ENCODE measurements around the gene GTPBP6.

Gene GTPBP6

DNA sequence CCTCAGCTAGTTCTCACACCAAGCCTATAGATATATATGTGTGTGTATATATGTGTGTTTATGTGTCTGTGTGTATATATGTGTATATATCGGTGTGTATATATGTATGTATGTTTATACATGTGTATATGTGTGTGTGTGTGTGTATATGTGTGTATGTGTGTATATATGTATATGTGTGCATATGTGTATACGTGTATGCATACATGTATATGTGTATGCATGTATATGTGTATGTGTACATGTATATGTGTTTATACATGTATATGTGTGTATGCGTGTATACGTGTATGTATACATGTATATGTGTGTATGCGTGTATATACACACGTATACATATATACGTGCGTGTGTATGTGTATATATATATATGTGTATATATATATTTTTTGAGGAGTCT is 18.3 kb downstream of the GTPBP6 start:
- DNase-seq (ENCODE audit: extremely low read depth, low read depth), result no peak
- TF ChIP-seq, protein P1, sequence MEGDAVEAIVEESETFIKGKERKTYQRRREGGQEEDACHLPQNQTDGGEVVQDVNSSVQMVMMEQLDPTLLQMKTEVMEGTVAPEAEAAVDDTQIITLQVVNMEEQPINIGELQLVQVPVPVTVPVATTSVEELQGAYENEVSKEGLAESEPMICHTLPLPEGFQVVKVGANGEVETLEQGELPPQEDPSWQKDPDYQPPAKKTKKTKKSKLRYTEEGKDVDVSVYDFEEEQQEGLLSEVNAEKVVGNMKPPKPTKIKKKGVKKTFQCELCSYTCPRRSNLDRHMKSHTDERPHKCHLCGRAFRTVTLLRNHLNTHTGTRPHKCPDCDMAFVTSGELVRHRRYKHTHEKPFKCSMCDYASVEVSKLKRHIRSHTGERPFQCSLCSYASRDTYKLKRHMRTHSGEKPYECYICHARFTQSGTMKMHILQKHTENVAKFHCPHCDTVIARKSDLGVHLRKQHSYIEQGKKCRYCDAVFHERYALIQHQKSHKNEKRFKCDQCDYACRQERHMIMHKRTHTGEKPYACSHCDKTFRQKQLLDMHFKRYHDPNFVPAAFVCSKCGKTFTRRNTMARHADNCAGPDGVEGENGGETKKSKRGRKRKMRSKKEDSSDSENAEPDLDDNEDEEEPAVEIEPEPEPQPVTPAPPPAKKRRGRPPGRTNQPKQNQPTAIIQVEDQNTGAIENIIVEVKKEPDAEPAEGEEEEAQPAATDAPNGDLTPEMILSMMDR (IDR thresholded peaks at IDR 0.05; ENCODE audit: low read depth, low read length), result no peak

DNA sequence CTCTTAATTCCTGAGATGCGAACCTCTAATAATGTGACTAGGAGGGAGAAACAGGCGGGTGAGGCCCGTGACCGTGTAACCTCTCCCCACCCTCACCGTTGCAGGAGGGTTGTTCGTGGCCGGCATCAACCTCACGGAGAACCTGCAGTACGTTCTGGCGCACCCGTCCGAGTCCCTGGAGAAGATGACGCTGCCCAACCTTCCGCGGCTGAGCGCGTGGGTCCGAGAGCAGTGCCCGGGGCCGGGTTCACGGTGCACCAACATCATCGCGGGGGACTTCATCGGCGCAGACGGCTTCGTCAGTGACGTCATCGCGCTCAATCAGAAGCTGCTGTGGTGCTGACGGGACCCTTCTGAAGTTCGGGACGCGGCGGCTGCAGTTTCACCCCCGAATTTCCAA is 19.6 kb downstream of the GTPBP6 start:
- TF ChIP-seq, protein P1 (IDR thresholded peaks at IDR 0.05; ENCODE audit: low read depth, low read length), result no peak
- DNase-seq (ENCODE audit: extremely low read depth, low read depth), result no peak

GRCh38 chrX:295136-295535 is 23.5 kb downstream of the GTPBP6 start:
- no peak for DNase-seq (ENCODE audit: extremely low read depth, low read depth)
- TF ChIP-seq, protein P1 (IDR thresholded peaks at IDR 0.05; ENCODE audit: low read depth, low read length), result no peak

DNA sequence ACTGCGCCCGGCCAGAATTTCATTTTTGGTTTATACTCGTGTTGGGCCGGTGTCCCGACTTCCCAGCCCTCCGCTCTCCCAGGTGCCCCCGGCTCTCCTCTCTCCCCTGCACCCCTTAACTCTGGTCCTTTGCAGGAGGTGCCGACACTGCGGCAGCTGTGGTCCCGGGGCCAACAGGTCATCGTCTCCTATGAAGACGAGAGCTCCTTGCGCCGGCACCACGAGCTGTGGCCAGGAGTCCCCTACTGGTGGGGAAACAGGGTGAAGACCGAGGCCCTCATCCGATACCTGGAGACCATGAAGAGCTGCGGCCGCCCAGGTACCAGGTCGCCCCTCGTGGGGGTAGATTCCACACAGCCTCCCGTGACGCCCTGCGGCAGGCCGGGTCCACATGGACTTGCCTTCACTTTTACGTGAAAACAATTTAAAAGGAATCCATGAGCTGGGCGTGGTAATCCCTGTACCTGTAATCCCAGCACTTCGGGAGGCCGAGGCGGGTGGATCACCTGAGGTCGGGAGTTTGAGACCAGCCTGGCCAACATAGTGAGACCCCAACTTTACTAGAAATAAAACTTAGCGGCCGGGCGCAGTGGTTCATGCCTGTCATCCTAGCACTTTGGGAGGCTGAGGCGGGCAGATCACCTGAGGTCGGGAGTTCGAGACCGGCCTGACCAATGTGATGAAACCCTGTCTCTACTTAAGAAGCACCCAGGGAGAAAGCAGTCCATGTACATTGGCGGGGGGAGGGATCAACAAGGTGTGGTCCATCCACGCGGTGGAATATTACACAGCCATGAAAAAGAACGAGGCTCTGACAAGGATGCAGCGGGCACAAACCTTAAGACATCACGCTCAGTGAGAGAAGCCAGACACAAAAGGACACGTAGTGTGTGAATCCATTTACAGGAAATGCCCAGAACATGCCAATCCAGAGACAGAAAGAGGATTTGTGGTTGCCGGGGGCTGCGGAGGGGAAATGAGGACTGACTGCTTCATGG is 25.4 kb downstream of the GTPBP6 start:
- TF ChIP-seq, protein P1 (IDR thresholded peaks at IDR 0.05; ENCODE audit: low read depth, low read length), result no peak

DNA sequence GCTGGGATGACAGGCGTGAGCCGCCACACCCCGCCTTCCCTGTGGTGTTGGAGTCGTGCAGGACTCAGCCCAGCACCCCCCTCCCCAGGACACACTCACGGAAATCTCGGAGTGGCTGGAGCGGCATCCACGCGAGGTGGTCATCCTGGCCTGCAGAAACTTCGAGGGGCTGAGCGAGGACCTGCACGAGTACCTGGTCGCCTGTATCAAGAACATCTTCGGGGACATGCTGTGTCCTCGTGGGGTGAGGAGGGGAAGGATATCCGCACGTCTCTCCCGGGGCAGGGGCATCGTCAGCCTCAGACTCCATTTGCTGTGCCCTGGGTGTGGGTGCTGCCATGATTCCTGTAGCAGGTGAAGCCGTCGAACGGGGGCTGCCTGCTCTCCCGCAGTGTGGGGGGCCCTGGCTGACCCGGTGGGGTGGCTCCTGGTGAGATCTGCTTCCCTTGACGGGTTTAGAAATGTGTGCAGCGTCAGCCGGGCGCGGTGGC is 27.1 kb downstream of the GTPBP6 start:
- TF ChIP-seq, protein P1 (IDR thresholded peaks at IDR 0.05; ENCODE audit: low read depth, low read length), result no peak
- DNase-seq (ENCODE audit: extremely low read depth, low read depth), result no peak

More for the DNA sequence above, 25.4 kb downstream of the GTPBP6 start:
- no peak for DNase-seq (ENCODE audit: extremely low read depth, low read depth)

DNA sequence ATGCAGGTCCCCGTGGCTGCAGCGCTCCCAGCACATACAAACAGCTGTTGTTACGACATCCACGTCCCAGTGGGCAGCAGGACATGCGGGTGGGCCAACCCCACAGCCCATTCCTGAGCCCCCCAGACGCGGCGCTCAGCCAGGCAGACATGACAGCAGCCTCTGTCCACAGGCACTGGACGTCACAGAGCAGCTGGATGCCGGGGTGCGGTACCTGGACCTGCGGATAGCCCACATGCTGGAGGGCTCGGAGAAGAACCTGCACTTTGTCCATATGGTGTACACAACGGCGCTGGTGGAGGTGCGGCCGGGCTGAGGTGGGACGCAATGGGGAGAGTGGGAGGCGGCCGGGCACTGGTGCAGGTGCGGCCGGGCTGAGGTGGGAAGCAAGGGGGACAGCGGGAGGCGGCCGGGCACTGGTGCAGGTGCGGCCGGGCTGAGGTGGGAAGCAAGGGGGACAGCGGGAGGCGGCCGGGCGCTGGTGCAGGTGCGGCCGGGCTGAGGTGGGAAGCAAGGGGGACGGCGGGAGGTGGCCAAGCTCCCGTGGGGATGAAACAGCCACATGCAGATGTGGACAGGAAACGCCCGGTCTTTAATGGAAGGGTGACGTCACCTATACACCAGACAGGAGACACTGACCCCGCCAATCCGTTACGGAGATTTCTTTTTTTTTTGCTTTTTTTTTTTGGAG is 28.0 kb downstream of the GTPBP6 start:
- no peak for DNase-seq (ENCODE audit: extremely low read depth, low read depth)
- TF ChIP-seq, protein P1 (IDR thresholded peaks at IDR 0.05; ENCODE audit: low read depth, low read length), result no peak

DNA sequence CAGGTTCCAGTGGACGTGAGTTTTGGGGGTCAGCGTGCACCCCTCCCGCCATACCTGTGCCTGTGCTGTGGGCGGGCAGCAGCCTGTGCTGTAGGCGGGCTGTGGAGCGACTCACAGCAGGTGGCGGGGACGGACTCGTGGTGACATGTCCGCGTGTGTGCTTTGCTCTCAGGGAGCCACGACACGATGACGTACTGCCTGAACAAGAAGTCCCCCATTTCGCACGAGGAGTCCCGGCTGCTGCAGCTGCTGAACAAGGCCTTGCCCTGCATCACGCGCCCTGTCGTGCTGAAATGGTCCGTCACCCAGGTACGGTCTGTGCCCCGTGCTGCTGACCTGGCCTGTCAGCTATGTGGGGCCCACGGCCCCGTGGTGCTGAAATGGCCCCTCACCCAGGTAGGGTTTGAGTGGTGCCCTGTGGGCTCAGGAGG is 30.0 kb downstream of the GTPBP6 start:
- no peak for DNase-seq (ENCODE audit: extremely low read depth, low read depth)
- TF ChIP-seq, protein P1 (IDR thresholded peaks at IDR 0.05; ENCODE audit: low read depth, low read length), result no peak
